ENCODE results near the gene NTSR2. TPM values are rescaled to one million over a fixed set of nuclear protein-coding genes. Genes with fewer than 3 reads are reported as not detected.

The NTSR2 gene, protein sequence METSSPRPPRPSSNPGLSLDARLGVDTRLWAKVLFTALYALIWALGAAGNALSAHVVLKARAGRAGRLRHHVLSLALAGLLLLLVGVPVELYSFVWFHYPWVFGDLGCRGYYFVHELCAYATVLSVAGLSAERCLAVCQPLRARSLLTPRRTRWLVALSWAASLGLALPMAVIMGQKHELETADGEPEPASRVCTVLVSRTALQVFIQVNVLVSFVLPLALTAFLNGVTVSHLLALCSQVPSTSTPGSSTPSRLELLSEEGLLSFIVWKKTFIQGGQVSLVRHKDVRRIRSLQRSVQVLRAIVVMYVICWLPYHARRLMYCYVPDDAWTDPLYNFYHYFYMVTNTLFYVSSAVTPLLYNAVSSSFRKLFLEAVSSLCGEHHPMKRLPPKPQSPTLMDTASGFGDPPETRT
- not detected in 2 replicates for total RNA-seq

GRCh38 chr2:11669454-11670291 lies at the start of gene NTSR2:
Gene NTSR2 (minus strand): TSS chr2:11670195. CDS start chr2:11670129, 66 bp downstream.
- intact Hi-C loops (cut with micrococcal nuclease) = no loop called here
- ChIA-PET CTCF (no interaction called here), POLR2A (no interaction called here)

DNA sequence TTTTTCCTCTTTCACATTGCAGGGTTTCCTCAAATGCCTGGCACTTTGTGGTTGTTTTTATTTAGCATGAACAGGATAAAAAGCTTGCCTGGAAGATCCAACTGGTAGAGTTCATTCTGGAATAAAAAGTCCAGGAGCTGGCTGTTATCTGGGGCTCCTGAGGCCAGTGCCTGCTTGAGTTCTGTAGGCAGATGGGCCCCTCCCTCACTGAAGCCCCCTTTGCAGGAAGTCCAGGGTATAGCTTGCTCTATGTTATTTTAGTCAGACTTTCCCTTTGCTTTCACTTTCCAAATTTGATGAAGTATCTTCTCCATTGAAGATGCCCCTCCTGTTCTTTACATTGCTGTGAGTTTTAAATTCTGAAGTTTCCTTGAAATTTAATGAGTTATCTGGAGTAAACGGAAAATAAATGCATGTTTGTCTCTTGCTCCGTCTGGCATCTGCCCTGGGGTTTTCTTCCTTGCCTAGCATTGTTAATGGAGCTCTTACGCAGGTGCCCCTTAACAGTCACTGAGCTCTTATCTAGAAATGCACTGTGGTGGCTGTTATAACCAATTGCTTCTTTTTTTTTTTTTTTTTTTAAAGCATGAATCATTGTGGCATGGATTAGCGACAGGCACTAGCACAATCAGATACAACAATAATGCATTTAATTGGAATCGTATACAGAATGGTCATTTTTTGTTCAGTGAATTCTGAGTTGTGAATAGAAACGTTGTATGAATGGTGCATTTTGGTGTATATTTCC lies 49.4 kb upstream of the NTSR2 start:
- no peak for DNase-seq
- POLR2A ChIA-PET = interaction anchor here (0.6 kb wide), 1 partner anchor 147 kb away, joined by 4 read pairs; no protein-coding TSS in a partner anchor
- Mint-ChIP-seq H3K27me3 (peaks cover 20% of the 10 kb centered on the region), H3K4me3 (peak overlapping the region; percentile 56), H3K9me3 (no peaks in the 10 kb centered on the region), H3K27ac (no peak overlapping the region), H3K4me1 (peaks cover 18% of the 10 kb centered on the region), H3K36me3 (ENCODE audit: low read depth) (no peaks in the 10 kb centered on the region)
- intact Hi-C loops (cut with micrococcal nuclease) = no loop called here
- no peak for ATAC-seq (ENCODE audit: low read depth)
- no peak for TF ChIP-seq CTCF (IDR thresholded peaks at IDR 0.05)
- CTCF ChIA-PET = interaction anchor here (1.0 to 1.7 kb wide), 3 partner anchors 25 to 31 kb away, joined by 3 to 7 read pairs (median 3); no protein-coding TSS in a partner anchor

More at GRCh38 chr2:11669454-11670291, at the start of gene NTSR2:
- Mint-ChIP-seq H3K36me3 (ENCODE audit: low read depth) (no peaks in the 10 kb centered on the region), H3K27me3 (peaks cover 24% of the 10 kb centered on the region), H3K27ac (no peak within 1 kb of the TSS), H3K4me3 (no peak within 1 kb of the TSS), H3K9me3 (no peaks in the 10 kb centered on the region), H3K4me1 (peaks cover 17% of the 10 kb centered on the region)
- DNase-seq (no peak), ATAC-seq (ENCODE audit: low read depth) (peak; percentile 56)
- no peak for TF ChIP-seq CTCF (IDR thresholded peaks at IDR 0.05)

- Mint-ChIP-seq H3K4me3 (no peak overlapping the region), H3K4me1 (peaks cover 18% of the 10 kb centered on the region), H3K9me3 (no peaks in the 10 kb centered on the region), H3K27ac (no peak overlapping the region), H3K36me3 (ENCODE audit: low read depth) (no peaks in the 10 kb centered on the region), H3K27me3 (peaks cover 15% of the 10 kb centered on the region)
- intact Hi-C loops (cut with micrococcal nuclease) = no loop called here
- ChIA-PET POLR2A (no interaction called here), CTCF (interaction anchor here (1.0 to 1.7 kb wide), 3 partner anchors 25 to 31 kb away, joined by 3 to 7 read pairs (median 3); no protein-coding TSS in a partner anchor)
- DNase-seq (no peak), ATAC-seq (ENCODE audit: low read depth) (no peak)
- TF ChIP-seq CTCF (IDR thresholded peaks at IDR 0.05) = no peak
Measured at GRCh38 chr2:11718606-11719005, 48.6 kb upstream of the NTSR2 start.

DNA sequence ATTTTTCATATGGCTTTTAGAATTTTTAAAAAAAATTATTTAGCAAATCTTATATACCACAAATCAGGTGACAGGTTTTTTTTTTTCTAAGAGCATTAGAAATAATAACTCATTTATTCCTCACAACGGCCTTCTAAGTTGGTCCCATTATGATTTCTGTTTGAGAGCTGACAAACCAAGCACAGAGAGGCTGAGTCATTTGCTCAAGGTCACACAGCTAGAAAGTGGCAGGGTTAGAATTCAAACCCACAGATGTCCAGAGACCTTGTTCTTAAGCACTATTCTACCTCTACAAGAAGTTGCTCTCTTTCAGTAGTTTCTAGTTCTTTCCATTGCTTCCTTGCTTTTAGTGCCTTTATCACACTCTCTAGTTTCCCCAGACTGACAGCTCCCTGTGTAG lies 47.6 kb upstream of the NTSR2 start:
- no peak for DNase-seq
- Mint-ChIP-seq H3K27me3 (peaks cover 12% of the 10 kb centered on the region), H3K4me1 (peaks cover 18% of the 10 kb centered on the region), H3K9me3 (no peaks in the 10 kb centered on the region), H3K36me3 (ENCODE audit: low read depth) (no peaks in the 10 kb centered on the region), H3K27ac (peak overlapping the region; percentile 16), H3K4me3 (no peak overlapping the region)
- no peak for ATAC-seq (ENCODE audit: low read depth)
- CTCF ChIA-PET = interaction anchor here (0.6 to 0.7 kb wide), 2 partner anchors 22 to 302 kb away, joined by 3 read pairs; no protein-coding TSS in a partner anchor
- TF ChIP-seq CTCF (IDR thresholded peaks at IDR 0.05) = no peak
- intact Hi-C loops (cut with micrococcal nuclease) = no loop called here
- POLR2A ChIA-PET = no interaction called here

Measured in activated B cell treated with CpG ODN at 0.5 μM for 24 hours (primary cell).